Left ventricle myocardium inferior (tissue), 1 donor: ENCODE data around the gene RASL10B. TPM values are rescaled to one million over a fixed set of nuclear protein-coding genes. Genes with fewer than 3 reads are reported as not detected.

Experiments
- DNase-seq: peaks from one replicate; pipeline ENCODE4 v3.0.0-alpha.2; 2020
- H3K27ac ChIP-seq: fragments of 200-600 bp; replicated peaks from 2 replicates; pipeline ENCODE4 v1.8.0; 2021
- H3K27me3 ChIP-seq: fragments of 200-600 bp; 2 replicates; pipeline ENCODE4 v1.8.0; 2021; ENCODE audit warnings: low read depth
- H3K36me3 ChIP-seq: fragments of 200-600 bp; 2 replicates; pipeline ENCODE4 v1.8.0; 2021
- H3K4me1 ChIP-seq: fragments of 200-600 bp; 2 replicates; pipeline ENCODE4 v1.8.0; 2021
- H3K4me3 ChIP-seq: fragments of 200-600 bp; 2 replicates; pipeline ENCODE4 v1.8.0; 2021; ENCODE audit warnings: mild to moderate bottlenecking, moderate library complexity
- H3K9me3 ChIP-seq: fragments of 200-600 bp; replicated peaks from 2 replicates; pipeline ENCODE4 v1.8.0; 2021
- intact Hi-C: fragments of 100-400 bp; cut with micrococcal nuclease; formaldehyde crosslinking; loops from one replicate; pipeline ENCODE4 v1.11.0; 2022
- total RNA-seq: library from RNA; stranded (reverse); fragmentation: NEBNext Ultra II Directional; extraction: Animal tissue kit (Norgen Biotek cat#: 25700); gene quantifications from one replicate; pipeline ENCODE4 v1.2.1, GENCODE V29; 2021
- TF ChIP-seq, protein P1 (sequence below): fragments of 200-600 bp; IDR thresholded peaks from 2 replicates; pipeline ENCODE4 v1.8.0; 2021; ENCODE audit warnings: antibody characterized with exemption, mild to moderate bottlenecking, borderline replicate concordance
- donor health status: DM: no; HTN: yes; CAD: no; lungs with severe emphysema.

RASL10B gene
- total RNA-seq, 1 donor from 2014 or later: 18.4 TPM

DNA sequence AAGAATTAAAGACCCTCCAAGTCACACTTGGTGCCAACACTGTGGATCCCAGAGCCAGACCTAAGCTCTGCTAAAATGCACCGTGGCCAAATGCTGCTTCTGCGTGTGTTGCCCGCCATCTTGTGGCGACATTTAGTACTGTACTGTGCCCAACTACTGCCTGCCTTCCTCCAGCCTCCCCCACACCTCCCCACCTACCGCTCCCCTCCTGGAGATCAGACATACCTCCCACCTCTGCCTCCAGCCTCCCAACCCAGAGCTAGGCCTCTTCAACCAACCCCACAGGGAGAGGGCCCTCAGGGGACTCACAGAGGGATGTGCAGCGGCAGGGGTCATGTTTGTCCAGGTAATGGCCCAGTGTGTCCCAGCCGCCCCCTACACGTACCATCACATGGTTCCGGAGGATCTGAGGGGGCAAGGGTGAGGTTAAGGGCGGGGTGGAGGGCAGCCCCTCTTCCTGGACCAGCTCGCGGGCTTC lies 16.1 kb downstream of the RASL10B start:
- H3K4me1 ChIP-seq: peaks cover 24% of the 10 kb centered on the region
- no peak overlapping the region for H3K4me3 ChIP-seq
- H3K27me3 ChIP-seq: peaks cover 97% of the 10 kb centered on the region
- no peaks in the 10 kb centered on the region for H3K36me3 ChIP-seq
- intact Hi-C loops: loop anchor here (5.0 kb wide), 1 partner anchor 135 kb away; no protein-coding TSS in a partner anchor
- TF ChIP-seq, protein P1, sequence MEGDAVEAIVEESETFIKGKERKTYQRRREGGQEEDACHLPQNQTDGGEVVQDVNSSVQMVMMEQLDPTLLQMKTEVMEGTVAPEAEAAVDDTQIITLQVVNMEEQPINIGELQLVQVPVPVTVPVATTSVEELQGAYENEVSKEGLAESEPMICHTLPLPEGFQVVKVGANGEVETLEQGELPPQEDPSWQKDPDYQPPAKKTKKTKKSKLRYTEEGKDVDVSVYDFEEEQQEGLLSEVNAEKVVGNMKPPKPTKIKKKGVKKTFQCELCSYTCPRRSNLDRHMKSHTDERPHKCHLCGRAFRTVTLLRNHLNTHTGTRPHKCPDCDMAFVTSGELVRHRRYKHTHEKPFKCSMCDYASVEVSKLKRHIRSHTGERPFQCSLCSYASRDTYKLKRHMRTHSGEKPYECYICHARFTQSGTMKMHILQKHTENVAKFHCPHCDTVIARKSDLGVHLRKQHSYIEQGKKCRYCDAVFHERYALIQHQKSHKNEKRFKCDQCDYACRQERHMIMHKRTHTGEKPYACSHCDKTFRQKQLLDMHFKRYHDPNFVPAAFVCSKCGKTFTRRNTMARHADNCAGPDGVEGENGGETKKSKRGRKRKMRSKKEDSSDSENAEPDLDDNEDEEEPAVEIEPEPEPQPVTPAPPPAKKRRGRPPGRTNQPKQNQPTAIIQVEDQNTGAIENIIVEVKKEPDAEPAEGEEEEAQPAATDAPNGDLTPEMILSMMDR: peak; percentile 90
- peak; percentile 67 for DNase-seq
- no peaks in the 10 kb centered on the region for H3K9me3 ChIP-seq
- no peak overlapping the region for H3K27ac ChIP-seq

DNA sequence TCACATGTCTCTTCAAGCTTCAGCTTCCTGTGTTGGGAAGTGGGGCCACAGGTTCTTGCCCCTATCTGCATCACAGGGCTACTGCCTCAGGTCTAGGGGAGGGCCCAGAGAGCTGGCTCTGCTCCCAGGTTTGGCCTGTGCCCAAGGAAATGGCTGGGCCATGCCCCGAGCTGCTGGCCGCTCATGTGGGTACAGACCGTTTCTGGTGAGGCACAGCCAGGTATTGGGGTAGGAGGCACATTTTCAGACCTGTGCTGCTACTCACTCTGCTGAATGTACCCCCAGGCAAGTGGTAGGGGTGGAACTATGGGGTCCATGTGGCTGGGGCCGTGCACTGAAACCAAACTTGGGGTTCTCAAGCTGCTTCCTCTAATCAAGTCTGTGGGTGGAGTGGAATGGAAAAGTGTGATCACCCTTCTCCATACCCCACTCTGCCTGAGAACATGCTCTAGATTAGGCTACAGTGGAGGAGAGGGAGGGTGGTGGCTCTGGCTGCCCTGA lies 17.0 kb downstream of the RASL10B start:
- H3K4me1 ChIP-seq: peaks cover 31% of the 10 kb centered on the region
- no peaks in the 10 kb centered on the region for H3K36me3 ChIP-seq
- H3K9me3 ChIP-seq: no peaks in the 10 kb centered on the region
- no peak for DNase-seq
- no peak overlapping the region for H3K4me3 ChIP-seq
- H3K27me3 ChIP-seq: peaks cover 96% of the 10 kb centered on the region
- intact Hi-C loops: loop anchor here (5.0 kb wide), 1 partner anchor 136 kb away; no protein-coding TSS in a partner anchor
- TF ChIP-seq, protein P1: no peak
- no peak overlapping the region for H3K27ac ChIP-seq

DNA sequence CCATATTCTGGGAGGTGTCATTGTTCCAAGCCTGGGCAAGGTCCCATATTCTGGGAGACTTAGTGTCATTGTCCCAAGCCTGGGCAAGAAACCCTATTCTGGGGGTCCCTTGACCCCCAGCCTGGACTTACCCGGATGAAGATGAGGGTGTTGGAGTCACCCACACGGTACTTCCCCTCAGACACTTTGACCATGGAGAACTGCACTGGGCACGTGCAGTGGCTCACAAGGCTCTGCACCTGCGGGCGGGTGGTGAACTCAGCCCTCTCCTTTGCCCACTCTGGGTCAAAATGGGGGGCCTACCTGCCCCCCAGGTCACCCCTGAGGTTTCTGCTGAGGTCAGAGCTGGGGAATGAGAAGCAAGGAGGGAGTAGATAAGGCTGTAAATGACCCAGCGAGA lies 17.5 kb downstream of the RASL10B start:
- H3K4me1 ChIP-seq: peaks cover 31% of the 10 kb centered on the region
- TF ChIP-seq, protein P1: no peak
- DNase-seq: no peak
- H3K4me3 ChIP-seq: no peak overlapping the region
- H3K27ac ChIP-seq: no peak overlapping the region
- H3K9me3 ChIP-seq: no peaks in the 10 kb centered on the region
- H3K36me3 ChIP-seq: no peaks in the 10 kb centered on the region
- H3K27me3 ChIP-seq: peaks cover 90% of the 10 kb centered on the region
- intact Hi-C loops: loop anchor here (5.0 kb wide), 1 partner anchor 137 kb away; no protein-coding TSS in a partner anchor

DNA sequence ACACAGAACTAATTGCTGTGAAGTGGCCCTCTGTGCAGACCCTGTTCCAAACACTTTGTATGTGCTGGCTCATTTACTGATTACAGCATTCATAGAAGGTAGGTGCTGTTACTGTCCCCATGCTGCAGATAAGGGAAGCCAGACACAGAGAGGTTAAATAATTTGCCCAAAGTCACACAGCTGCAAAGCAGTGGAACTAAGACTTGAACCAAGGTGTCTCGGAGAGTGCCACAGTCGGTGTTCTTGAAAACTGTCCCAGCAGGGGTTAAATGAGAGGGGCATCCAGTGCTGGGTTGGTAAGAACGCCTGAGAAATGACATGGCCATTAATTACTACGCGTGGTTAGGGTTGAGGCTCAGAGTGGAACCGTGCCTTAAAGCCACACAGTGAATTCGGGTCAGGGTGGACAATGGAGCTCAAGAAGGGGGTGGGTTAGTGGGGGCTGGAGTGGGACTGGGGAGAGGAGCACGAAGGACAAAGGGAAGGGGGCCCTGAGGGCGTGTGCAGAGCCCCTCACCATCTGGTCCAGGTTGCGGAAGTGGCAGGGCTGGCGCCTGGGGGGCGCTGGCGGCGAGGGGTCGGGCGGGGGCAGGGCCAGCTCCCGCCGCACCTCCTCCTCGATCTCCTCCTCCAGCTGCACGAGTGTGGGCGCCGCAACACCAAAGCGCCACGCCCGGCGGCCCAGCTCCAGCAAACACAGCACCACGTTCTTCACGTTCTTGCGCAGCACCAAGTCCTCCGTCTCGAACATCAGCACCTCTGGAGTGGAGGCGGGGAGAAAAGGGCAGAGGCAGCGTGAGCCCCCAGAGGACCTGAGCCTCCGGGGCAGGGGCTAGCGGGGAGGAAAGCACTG lies 18.3 kb downstream of the RASL10B start:
- no peak overlapping the region for H3K27ac ChIP-seq
- intact Hi-C loops: loop anchor here (5.0 kb wide), 1 partner anchor 137 kb away; no protein-coding TSS in a partner anchor
- H3K4me1 ChIP-seq: peaks cover 31% of the 10 kb centered on the region

More for the DNA sequence above, 18.3 kb downstream of the RASL10B start:
- TF ChIP-seq, protein P1: no peak
- no peak for DNase-seq
- Histone ChIP-seq H3K4me3 (peak overlapping the region; percentile 32), H3K36me3 (no peaks in the 10 kb centered on the region), H3K27me3 (peaks cover 82% of the 10 kb centered on the region), H3K9me3 (no peaks in the 10 kb centered on the region)
